Ovary (tissue), 9 donors: Measurements from ENCODE around the gene VIM. TPM values are rescaled to one million over a fixed set of nuclear protein-coding genes. Genes with fewer than 3 reads are reported as not detected.
A peak's percentile ranks its signal among the peaks of the same experiment; 100 is the strongest.
"Not testable (repeated sequence)": the region's sequence is repeated elsewhere in the genome, so short reads cannot be mapped to it uniquely, and the experiment has no call there.

Experiments used
- DNase-seq, 5 donors: peaks; one replicate each; pipeline ENCODE4 v3.0.0-alpha.2; 2019 to 2020
- H3K27ac ChIP-seq, 2 donors: fragments of 200-600 bp; one replicate each; pipeline versions ENCODE4 v1.5.1 to v1.8.0; 2019 to 2022
- H3K27me3 ChIP-seq: fragments of 200-600 bp; one replicate; pipeline ENCODE4 v1.8.0; 2022
- H3K36me3 ChIP-seq: fragments of 200-600 bp; sonication (generic); one replicate; pipeline ENCODE4 v1.5.1; 2019
- H3K4me1 ChIP-seq: one replicate; pipeline ENCODE4 v1.8.1; 2013; ENCODE audit warnings: mild to moderate bottlenecking, moderate library complexity; ENCODE audit not compliant: insufficient read depth
- H3K4me3 ChIP-seq: fragments of 200-600 bp; sonication (generic); one replicate; pipeline ENCODE4 v1.5.1; 2017
- H3K9me3 ChIP-seq, 2 donors: fragments of 200-600 bp in 1 of 2; sonication (generic) in 1 of 2; one replicate each; pipeline versions ENCODE4 v1.5.1 to v1.8.1; 2013 to 2019; ENCODE audit warnings: mild to moderate bottlenecking in 1 of 2, moderate library complexity in 1 of 2
- EP300 ChIP-seq: sonication (generic); formaldehyde crosslinking; IDR thresholded peaks from one replicate; pipeline ENCODE4 v1.6.1; 2017; ENCODE audit warnings: antibody characterized with exemption
- POLR2A ChIP-seq: fragments of 450-650 bp; IDR thresholded peaks from one replicate; pipeline ENCODE4 v1.6.1; 2017; ENCODE audit warnings: antibody characterized with exemption, mild to moderate bottlenecking, moderate library complexity
- WGBS, 3 donors: extraction: QIAGEN DNeasy Blood & Tissue Kit in 1 of 3; methylation state at CpG; one replicate each; pipeline versions ENCODE4 v1.1.5 to v1.1.7; 2013 to 2017; 5-methylcytosine and 5-hydroxymethylcytosine counted together
- intact Hi-C, 4 donors: fragments of 100-400 bp; cut with DNase I; formaldehyde crosslinking; loops; one replicate each; pipeline versions ENCODE4 v1.11.0 to v1.15.1; 2022 to 2023
- polyA plus RNA-seq, 2 donors: library from polyadenylated mRNA; stranded (reverse); fragments of 200-250 nt in 1 of 2; fragments of 350-450 nt in 1 of 2; fragmentation: Illumina TruSeq in 1 of 2; extraction: RNeasy Lipid Tissue Mini Kit (QIAGEN cat#74804) in 1 of 2; gene quantifications; one replicate each; pipeline ENCODE4 v1.2.3, GENCODE V29; 2013 to 2014
- total RNA-seq, 7 donors: library from RNA; depleted of rRNA in 2 of 7; stranded (reverse); fragments of >200 nt in 2 of 7; fragmentation: NEBNext Ultra II Directional in 3 of 7; extraction: Animal tissue kit (Norgen Biotek cat#: 25700) in 3 of 7; gene quantifications; one replicate each; pipeline versions ENCODE4 v1.1.0 to v1.2.4, GENCODE V29; 2016 to 2023
- TF ChIP-seq, protein P1 (sequence below), 3 donors: fragments of 450-650 bp in 2 of 3; fragments of 200-600 bp in 1 of 3; IDR thresholded peaks; one replicate each; pipeline versions ENCODE4 v1.5.1 to v1.8.0; 2016 to 2022; ENCODE audit warnings: antibody characterized with exemption in 3 of 3, mild to moderate bottlenecking in 1 of 3
- donor health status: DM: no; HTN: no; CAD: no; lungs with moderate emphysema.
- donor health status: DM: no; HTN: no; CAD: no.
- donor health status: Bipolar disorder and iron deficiency.
- donor health status: DM: yes; HTN: yes; CAD: no.
- donor health status: DM: no; HTN: no; CAD: no.
- donor health status: DM: yes; HTN: yes; CAD: no.

VIM gene
- total and polyA plus RNA-seq, 9 donors, result 2,370 to 6,135 (median 4,661) TPM

DNA sequence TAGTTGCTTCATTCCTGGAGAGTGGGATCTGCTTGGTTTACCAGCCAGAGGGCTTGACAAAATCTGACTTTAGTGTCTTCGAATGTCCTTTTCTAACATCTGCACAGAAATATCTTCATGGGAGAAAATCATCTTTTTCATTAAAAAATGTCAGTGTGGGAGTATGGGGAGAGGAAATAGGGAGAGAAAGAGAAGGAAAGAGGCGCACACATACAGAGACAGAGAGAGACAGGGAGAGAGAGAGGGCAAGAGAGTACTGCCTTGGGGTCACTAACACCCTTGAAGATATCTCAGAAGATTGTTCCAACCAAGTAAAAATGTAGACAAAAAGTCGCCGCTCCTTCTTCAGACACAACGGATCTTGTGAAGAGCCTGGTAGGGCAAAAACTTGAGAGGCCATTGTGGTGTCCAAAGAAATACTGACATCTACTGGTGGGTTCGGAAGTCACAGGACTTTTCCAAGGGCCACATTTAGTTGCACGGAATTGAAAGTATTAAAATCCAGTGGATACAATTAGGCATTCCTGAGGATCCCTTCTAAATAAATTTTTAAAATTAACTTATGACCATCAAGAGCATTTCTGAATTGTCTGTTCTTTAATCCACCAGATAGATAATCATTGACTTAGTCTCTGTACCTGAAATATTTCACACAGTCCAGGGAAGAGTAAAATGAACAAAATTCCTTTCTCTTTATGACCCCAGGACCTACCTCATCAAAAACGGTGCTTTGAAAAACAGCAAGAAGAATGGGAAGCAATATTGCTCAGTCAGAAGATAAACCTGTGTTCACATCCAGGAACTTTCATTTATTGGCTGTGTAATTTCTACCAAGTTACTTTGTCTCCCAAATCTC lies 29.7 kb downstream of the VIM start:
- 3 to 4% (median 3%) methylated on average over 8 of the region's 8 CpGs for WGBS, 3 donors
- Histone ChIP-seq H3K9me3 (no peaks in the 10 kb centered on the region), H3K4me1 (no peaks in the 10 kb centered on the region), H3K4me3 (no peak overlapping the region), H3K27me3 (no peaks in the 10 kb centered on the region), H3K27ac (peak overlapping the region in 1 of 2 donors; percentile 65), H3K36me3 (no peaks in the 10 kb centered on the region)
- no peak for TF ChIP-seq POLR2A
- TF ChIP-seq, protein P1, sequence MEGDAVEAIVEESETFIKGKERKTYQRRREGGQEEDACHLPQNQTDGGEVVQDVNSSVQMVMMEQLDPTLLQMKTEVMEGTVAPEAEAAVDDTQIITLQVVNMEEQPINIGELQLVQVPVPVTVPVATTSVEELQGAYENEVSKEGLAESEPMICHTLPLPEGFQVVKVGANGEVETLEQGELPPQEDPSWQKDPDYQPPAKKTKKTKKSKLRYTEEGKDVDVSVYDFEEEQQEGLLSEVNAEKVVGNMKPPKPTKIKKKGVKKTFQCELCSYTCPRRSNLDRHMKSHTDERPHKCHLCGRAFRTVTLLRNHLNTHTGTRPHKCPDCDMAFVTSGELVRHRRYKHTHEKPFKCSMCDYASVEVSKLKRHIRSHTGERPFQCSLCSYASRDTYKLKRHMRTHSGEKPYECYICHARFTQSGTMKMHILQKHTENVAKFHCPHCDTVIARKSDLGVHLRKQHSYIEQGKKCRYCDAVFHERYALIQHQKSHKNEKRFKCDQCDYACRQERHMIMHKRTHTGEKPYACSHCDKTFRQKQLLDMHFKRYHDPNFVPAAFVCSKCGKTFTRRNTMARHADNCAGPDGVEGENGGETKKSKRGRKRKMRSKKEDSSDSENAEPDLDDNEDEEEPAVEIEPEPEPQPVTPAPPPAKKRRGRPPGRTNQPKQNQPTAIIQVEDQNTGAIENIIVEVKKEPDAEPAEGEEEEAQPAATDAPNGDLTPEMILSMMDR (IDR thresholded peaks at IDR 0.05), result peak; percentile 70 to 82 (median 77)
- DNase-seq, result peak in 4 of 5 donors; percentile 40 to 74 (median 46)
- intact Hi-C loops, result loop anchor here (5.0 kb wide), 3 partner anchors 410 to 430 kb away; no protein-coding TSS in a partner anchor

GRCh38 chr10:17262502-17262901 lies 34.5 kb downstream of the VIM start:
- Histone ChIP-seq H3K27ac (no peak overlapping the region), H3K27me3 (no peaks in the 10 kb centered on the region), H3K9me3 (no peaks in the 10 kb centered on the region), H3K36me3 (no peaks in the 10 kb centered on the region), H3K4me3 (no peak overlapping the region), H3K4me1 (no peaks in the 10 kb centered on the region)
- TF ChIP-seq, protein P1 (IDR thresholded peaks at IDR 0.05), result no peak
- TF ChIP-seq EP300, result no peak
- no peak for TF ChIP-seq POLR2A
- no peak for DNase-seq
- 92 to 95% (median 93%) methylated on average over 4 of the region's 4 CpGs for WGBS, 3 donors
- intact Hi-C loops, result no loop called here

- no peak overlapping the region for H3K4me3 ChIP-seq
- H3K9me3 ChIP-seq, result no peaks in the 10 kb centered on the region
- 90 to 91% (median 91%) methylated on average over 8 of the region's 8 CpGs for whole genome bisulfite sequencing, 3 donors
- intact Hi-C loops, result no loop called here
- no peak overlapping the region for H3K27ac ChIP-seq
- H3K36me3 ChIP-seq, result no peaks in the 10 kb centered on the region
- no peaks in the 10 kb centered on the region for H3K4me1 ChIP-seq
- no peak for DNase-seq
- H3K27me3 ChIP-seq, result no peaks in the 10 kb centered on the region
- TF ChIP-seq EP300, result no peak
- no peak for TF ChIP-seq POLR2A
- TF ChIP-seq, protein P1 (IDR thresholded peaks at IDR 0.05), result no peak
Observed at GRCh38 chr10:17263580-17263979, 35.5 kb downstream of the VIM start.

GRCh38 chr10:17265468-17265867 lies 37.4 kb downstream of the VIM start:
- intact Hi-C loops, result no loop called here
- WGBS, 3 donors, result 19 to 37% (median 28%) methylated on average over 2 of the region's 2 CpGs

DNA sequence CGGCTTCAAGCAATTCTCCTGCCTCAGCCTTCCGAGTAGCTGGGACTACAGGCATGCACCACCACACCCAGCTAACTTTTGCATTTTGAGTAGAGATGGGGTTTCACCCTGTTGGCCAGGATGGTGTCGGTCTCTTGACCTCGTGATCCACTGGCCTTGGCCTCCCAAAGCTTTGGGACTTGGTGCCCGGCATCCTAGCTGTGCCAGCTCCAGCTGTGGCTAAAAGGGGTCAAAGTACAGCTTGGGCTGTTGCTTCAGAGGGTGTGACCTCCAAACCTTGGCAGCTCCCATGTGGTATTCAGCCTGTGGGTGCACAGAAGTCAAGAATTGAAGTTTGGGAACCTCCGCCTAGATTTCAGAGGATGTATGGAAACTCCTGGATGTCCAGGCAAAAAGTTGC lies 38.5 kb downstream of the VIM start:
- H3K27me3 ChIP-seq, DNase-seq, H3K36me3 ChIP-seq, H3K4me3 ChIP-seq, intact Hi-C loops, H3K27ac ChIP-seq, H3K4me1 ChIP-seq, H3K9me3 ChIP-seq: not testable (repeated sequence)
- WGBS, 3 donors, result 92 to 96% (median 96%) methylated on average over 6 of the region's 6 CpGs

More at GRCh38 chr10:17265468-17265867, 37.4 kb downstream of the VIM start:
- Histone ChIP-seq H3K4me1 (no peaks in the 10 kb centered on the region), H3K36me3 (no peaks in the 10 kb centered on the region), H3K9me3 (no peaks in the 10 kb centered on the region), H3K4me3 (no peak overlapping the region), H3K27me3 (no peaks in the 10 kb centered on the region), H3K27ac (no peak overlapping the region)
- TF ChIP-seq POLR2A (no peak), EP300 (no peak)
- TF ChIP-seq, protein P1 (IDR thresholded peaks at IDR 0.05), result no peak
- DNase-seq, result no peak
